Measurements from ENCODE around the gene ZNF429. TPM values are rescaled to one million over a fixed set of nuclear protein-coding genes. Genes with fewer than 3 reads are reported as not detected.
"Not testable (repeated sequence)": the region's sequence is repeated elsewhere in the genome, so short reads cannot be mapped to it uniquely, and the experiment has no call there.

The ZNF429 gene
- total RNA-seq, 2 experiments from 2014 or later: 11.8 to 14.7 TPM

DNA sequence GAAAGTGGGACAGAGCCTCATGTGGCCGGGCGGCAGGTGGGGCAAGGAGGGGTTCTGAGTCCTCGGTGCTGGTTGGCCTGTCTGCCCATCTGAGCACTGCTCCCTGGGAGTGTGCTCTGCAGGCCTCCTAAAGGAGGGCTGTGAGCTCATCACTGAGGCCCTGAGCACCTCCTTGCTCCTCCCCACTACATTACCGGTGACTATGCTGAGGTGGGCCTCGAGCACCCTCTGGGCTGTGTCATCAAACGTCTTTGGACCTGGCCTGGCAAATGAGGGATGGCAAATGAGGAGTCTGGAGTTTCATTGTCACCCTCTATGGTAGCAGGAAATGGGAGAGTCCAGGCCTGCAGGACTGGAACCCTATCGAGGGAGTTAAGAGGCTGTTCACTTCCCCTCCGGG is 38.8 kb upstream of the ZNF429 start:
- H3K9me3 Mint-ChIP-seq: peaks cover 5% of the 10 kb centered on the region
- no peak overlapping the region for H3K27ac Mint-ChIP-seq
- no peak overlapping the region for H3K4me3 Mint-ChIP-seq
- DNase-seq (no peak), ATAC-seq (no peak)
- ChIA-PET CTCF (interaction anchor here (0.7 kb wide), 1 partner anchor 9 kb away, joined by 3 read pairs; no protein-coding TSS in a partner anchor), POLR2A (no interaction called here)
- H3K36me3 Mint-ChIP-seq (ENCODE audit: low read depth): peaks cover 14% of the 10 kb centered on the region
- peaks cover 5% of the 10 kb centered on the region for H3K27me3 Mint-ChIP-seq
- H3K4me1 Mint-ChIP-seq (ENCODE audit: low read depth): no peaks in the 10 kb centered on the region
- TF ChIP-seq, protein P1, sequence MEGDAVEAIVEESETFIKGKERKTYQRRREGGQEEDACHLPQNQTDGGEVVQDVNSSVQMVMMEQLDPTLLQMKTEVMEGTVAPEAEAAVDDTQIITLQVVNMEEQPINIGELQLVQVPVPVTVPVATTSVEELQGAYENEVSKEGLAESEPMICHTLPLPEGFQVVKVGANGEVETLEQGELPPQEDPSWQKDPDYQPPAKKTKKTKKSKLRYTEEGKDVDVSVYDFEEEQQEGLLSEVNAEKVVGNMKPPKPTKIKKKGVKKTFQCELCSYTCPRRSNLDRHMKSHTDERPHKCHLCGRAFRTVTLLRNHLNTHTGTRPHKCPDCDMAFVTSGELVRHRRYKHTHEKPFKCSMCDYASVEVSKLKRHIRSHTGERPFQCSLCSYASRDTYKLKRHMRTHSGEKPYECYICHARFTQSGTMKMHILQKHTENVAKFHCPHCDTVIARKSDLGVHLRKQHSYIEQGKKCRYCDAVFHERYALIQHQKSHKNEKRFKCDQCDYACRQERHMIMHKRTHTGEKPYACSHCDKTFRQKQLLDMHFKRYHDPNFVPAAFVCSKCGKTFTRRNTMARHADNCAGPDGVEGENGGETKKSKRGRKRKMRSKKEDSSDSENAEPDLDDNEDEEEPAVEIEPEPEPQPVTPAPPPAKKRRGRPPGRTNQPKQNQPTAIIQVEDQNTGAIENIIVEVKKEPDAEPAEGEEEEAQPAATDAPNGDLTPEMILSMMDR (IDR thresholded peaks at IDR 0.05): no peak
- intact Hi-C loops (cut with micrococcal nuclease): no loop called here

DNA sequence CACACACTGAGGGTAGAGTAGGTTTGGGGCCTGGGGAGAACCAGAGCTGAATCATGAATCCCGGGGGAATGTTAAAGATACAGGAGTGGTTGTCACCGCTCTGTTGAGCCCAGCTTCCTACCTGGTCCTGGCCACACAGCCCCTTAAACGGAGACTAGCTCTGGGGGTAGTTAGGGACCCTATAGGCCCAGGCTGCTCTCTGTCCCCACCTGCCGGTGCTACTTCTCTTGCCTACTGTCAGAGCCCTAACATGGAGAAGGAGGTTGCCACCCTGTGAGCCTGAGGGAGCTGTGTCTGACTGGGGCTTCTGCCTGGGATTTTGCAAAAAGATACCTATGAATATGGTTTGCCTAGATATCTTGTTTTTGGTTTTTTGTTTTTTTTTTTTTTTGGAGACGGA is 36.6 kb upstream of the ZNF429 start:
- peaks cover 3% of the 10 kb centered on the region for H3K36me3 Mint-ChIP-seq (ENCODE audit: low read depth)
- no peak for ATAC-seq
- peaks cover 1% of the 10 kb centered on the region for H3K9me3 Mint-ChIP-seq
- ChIA-PET CTCF (interaction anchor here (1.0 to 2.8 kb wide), 3 partner anchors 15 to 265 kb away, joined by 3 to 7 read pairs (median 3); no protein-coding TSS in a partner anchor), POLR2A (no interaction called here)
- peaks cover 2% of the 10 kb centered on the region for H3K27me3 Mint-ChIP-seq
- peak; percentile 52 for DNase-seq
- H3K4me1 Mint-ChIP-seq (ENCODE audit: low read depth): no peaks in the 10 kb centered on the region
- H3K4me3 Mint-ChIP-seq: no peak overlapping the region
- TF ChIP-seq, protein P1 (IDR thresholded peaks at IDR 0.05): peak; percentile 26
- no peak overlapping the region for H3K27ac Mint-ChIP-seq
- intact Hi-C loops (cut with micrococcal nuclease): no loop called here

DNA sequence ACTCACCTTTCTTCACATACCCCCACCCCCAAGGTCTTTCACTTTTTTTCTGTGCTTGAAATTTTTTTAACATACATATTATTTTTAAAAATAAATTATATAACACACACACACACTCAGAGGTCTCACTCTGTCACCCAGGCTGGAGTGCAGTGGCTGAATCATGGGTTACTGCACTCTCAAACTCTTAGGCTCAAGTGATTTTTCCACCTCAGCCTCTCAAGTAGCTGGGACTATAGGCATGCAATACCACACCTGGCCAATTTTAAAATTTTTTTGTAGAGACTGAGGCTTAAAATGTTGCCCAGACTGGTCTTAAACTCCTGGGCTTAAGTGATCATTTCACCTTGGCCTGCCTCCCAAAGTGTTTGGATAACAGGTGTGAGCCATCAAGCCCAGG is 32.9 kb upstream of the ZNF429 start:
- TF ChIP-seq, protein P1 (IDR thresholded peaks at IDR 0.05): no peak
- H3K27me3 Mint-ChIP-seq: peaks cover 5% of the 10 kb centered on the region
- H3K4me1 Mint-ChIP-seq (ENCODE audit: low read depth): peaks cover 2% of the 10 kb centered on the region
- H3K27ac Mint-ChIP-seq: no peak overlapping the region
- H3K9me3 Mint-ChIP-seq: no peaks in the 10 kb centered on the region
- no peak for ATAC-seq
- no peak overlapping the region for H3K4me3 Mint-ChIP-seq
- CTCF ChIA-PET: interaction anchor here (1.5 kb wide), 1 partner anchor 11 kb away, joined by 6 read pairs; no protein-coding TSS in a partner anchor
- no peaks in the 10 kb centered on the region for H3K36me3 Mint-ChIP-seq (ENCODE audit: low read depth)
- no peak for DNase-seq
- POLR2A ChIA-PET: no interaction called here
- intact Hi-C loops (cut with micrococcal nuclease): no loop called here

DNA sequence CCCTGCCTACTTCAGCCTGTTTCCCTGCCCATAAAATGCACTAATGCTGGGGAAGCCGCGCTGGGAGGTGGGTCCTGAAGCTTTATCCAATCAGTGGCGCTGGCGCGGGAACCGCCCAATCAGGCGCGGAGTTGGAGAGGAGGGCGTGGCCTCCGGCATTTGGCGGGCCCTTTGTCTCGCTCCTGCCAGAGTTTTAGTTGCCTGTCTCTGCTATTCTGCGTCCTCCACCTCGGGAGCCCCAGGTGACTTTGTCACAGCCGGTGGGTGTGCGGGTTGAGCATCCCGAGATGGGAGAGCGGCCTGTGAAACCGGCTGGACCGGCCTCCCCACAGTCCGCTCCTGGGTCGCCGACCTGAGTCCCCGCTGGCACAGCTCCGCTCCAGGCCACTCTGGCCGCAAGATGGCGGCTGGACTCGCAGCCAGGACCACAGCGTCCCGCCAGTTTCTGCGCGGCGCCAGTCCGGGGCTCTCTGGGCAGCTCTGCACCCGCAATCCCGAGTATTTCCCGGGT is 30.7 kb upstream of the ZNF429 start:
- peak overlapping the region; percentile 80 for H3K4me3 Mint-ChIP-seq
- ATAC-seq (peak; percentile 100), DNase-seq (peak; percentile 94)
- H3K9me3 Mint-ChIP-seq: no peaks in the 10 kb centered on the region
- H3K4me1 Mint-ChIP-seq (ENCODE audit: low read depth): peaks cover 2% of the 10 kb centered on the region
- no peaks in the 10 kb centered on the region for H3K36me3 Mint-ChIP-seq (ENCODE audit: low read depth)
- CTCF ChIA-PET: interaction anchor here (1.1 to 1.9 kb wide), 2 partner anchors 9 to 31 kb away, joined by 7 to 10 read pairs; partner anchors contain the start of gene ZNF429
- POLR2A ChIA-PET: interaction anchor here (0.8 to 1.3 kb wide), 6 partner anchors 11 to 146 kb away, joined by 3 to 4 read pairs (median 4); partner anchors contain the start of genes ZNF429, ZNF493 and ZNF708
- peak overlapping the region; percentile 81 for H3K27ac Mint-ChIP-seq
- H3K27me3 Mint-ChIP-seq: peaks cover 5% of the 10 kb centered on the region
- intact Hi-C loops (cut with micrococcal nuclease): no loop called here
- TF ChIP-seq, protein P1 (IDR thresholded peaks at IDR 0.05): no peak

DNA sequence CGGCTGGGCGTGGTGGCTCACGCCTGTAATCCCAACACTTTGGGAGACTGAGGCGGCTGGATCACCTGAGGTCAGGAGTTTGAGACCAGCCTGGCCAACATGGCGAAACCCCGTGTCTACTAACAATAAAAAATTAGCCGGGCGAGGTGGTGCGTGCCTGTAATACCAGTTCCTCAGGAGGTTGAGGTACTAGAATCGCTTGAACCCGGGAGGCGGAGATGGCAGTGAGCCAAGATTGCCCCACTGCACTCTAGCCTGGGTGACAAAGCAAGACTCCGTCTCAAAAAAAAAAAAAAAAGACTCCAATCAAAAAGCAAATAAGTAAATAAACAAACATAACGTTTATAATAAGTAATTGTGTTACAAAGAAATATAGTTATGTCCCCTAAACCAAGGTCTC is 23.0 kb upstream of the ZNF429 start:
- H3K9me3 Mint-ChIP-seq: not testable (repeated sequence)
- CTCF ChIA-PET: interaction anchor here (1.8 to 2.3 kb wide), 3 partner anchors 7 to 279 kb away, joined by 10 to 15 read pairs (median 10); partner anchors contain the start of gene ZNF429

More for the DNA sequence above, 23.0 kb upstream of the ZNF429 start:
- H3K27ac Mint-ChIP-seq; H3K4me3 Mint-ChIP-seq; ATAC-seq; POLR2A ChIA-PET; H3K4me1 Mint-ChIP-seq (ENCODE audit: low read depth); H3K36me3 Mint-ChIP-seq (ENCODE audit: low read depth); DNase-seq; H3K27me3 Mint-ChIP-seq: not testable (repeated sequence)
- intact Hi-C loops (cut with micrococcal nuclease): loop anchor here (2.0 to 5.0 kb wide), 2 partner anchors 215 to 280 kb away; no protein-coding TSS in a partner anchor

Measured in activated CD8-positive, alpha-beta T cell treated with anti-CD3 and anti-CD28 coated beads for 36 hours (primary cell).